Eye (tissue), 1 donor: ENCODE results near the gene TBC1D2.

Experiments
- DNase-seq: peaks from one replicate; pipeline ENCODE4 v3.0.0-alpha.2; 2015

Gene TBC1D2

GRCh38 chr9:98159301-98159700 is 96.1 kb downstream of the TBC1D2 start:
- no peak for DNase-seq

GRCh38 chr9:98158071-98158831 is 97.2 kb downstream of the TBC1D2 start:
- DNase-seq, result no peak

- no peak for DNase-seq
Observed at GRCh38 chr9:98157372-98157771, 98.1 kb downstream of the TBC1D2 start.

GRCh38 chr9:98154678-98155077 is 100.8 kb downstream of the TBC1D2 start:
- no peak for DNase-seq

- no peak for DNase-seq
Observed at GRCh38 chr9:98152526-98152925, 102.9 kb downstream of the TBC1D2 start.

- no peak for DNase-seq
Observed at GRCh38 chr9:98150721-98151120, 104.7 kb downstream of the TBC1D2 start.

GRCh38 chr9:98150164-98150563 is 105.3 kb downstream of the TBC1D2 start:
- no peak for DNase-seq

- DNase-seq, result no peak
Observed at GRCh38 chr9:98149422-98149821, 106.0 kb downstream of the TBC1D2 start.
